Measurements from ENCODE around the gene KCNJ15. TPM values are rescaled to one million over a fixed set of nuclear protein-coding genes. Genes with fewer than 3 reads are reported as not detected.

KCNJ15 gene
- polyA plus RNA-seq, 1 donor from 2014 or later: not detected

DNA sequence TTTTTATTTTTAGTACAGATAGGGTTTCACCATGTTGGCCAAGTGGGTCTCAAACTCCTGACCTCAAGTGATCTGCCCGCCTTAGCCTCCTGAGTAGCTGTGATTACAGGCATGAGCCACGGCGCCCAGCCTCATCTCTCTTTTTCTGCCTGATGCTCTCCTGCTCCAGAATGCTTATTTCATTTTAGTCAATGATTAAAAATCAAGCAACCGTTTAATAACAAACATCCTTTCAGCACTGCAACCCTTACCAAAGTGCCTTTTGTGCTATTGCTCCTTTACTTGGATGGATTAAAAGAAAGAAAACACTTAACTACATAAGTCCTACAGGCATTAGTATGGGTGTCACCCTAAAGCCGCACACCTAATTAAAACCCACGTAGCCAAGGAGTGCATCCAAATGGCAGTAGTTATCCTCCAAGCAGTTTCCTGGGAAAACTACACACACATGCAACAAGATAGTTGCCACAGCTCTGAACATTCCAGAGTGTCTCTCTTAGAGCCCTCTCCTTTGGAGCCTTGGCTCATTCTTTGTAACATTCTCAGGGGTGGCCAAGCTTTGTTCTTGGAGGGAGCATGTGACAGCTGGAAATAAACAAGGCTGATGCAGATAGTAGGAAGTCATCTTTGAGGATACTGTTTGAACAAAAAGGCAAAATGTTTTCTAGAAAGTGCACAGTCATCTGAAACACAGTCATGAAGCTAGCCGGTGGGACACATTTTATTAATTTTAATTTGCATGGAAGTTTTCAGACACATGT lies 51.2 kb downstream of the KCNJ15 start:
- H3K27ac ChIP-seq (ENCODE audit: low read length): no peak overlapping the region

More for the DNA sequence above, 51.2 kb downstream of the KCNJ15 start:
- Histone ChIP-seq H3K9ac (ENCODE audit: low read length) (no peak overlapping the region), H3K4me3 (ENCODE audit: low read length) (no peak overlapping the region), H2AFZ (ENCODE audit: low read depth, low read length) (no peak overlapping the region), H4K20me1 (ENCODE audit: insufficient read depth) (no peaks in the 10 kb centered on the region), H3K36me3 (ENCODE audit: insufficient read depth, low read length) (no peaks in the 10 kb centered on the region), H3K9me2 (ENCODE audit: insufficient read depth, low read length) (no peaks in the 10 kb centered on the region), H3F3A (ENCODE audit: insufficient read depth, low read length, poor library complexity, severe bottlenecking) (no peaks in the 10 kb centered on the region), H3K27me3 (ENCODE audit: insufficient read depth, low read depth, low read length) (no peaks in the 10 kb centered on the region), H3K79me2 (replicated peaks; ENCODE audit: insufficient read depth, low read length) (no peaks in the 10 kb centered on the region), H3K4me2 (ENCODE audit: low read length) (no peak overlapping the region), H3K9me3 (ENCODE audit: low read length) (no peaks in the 10 kb centered on the region)
- TF ChIP-seq RAD21 (conservative IDR thresholded peaks at IDR 0.05) (no peak), EZH2 (IDR thresholded peaks at IDR 0.05; ENCODE audit: borderline replicate concordance, insufficient read depth, low read length, poor library complexity, severe bottlenecking) (no peak), POLR2AphosphoS5 (IDR thresholded peaks at IDR 0.05) (no peak), EP300 (conservative IDR thresholded peaks at IDR 0.05; ENCODE audit: poor library complexity, severe bottlenecking) (no peak), REST (IDR thresholded peaks at IDR 0.05; ENCODE audit: borderline replicate concordance) (no peak), MXI1 (conservative IDR thresholded peaks at IDR 0.05; ENCODE audit: poor library complexity, severe bottlenecking) (no peak), TAF1 (IDR thresholded peaks at IDR 0.05; ENCODE audit: low read depth) (no peak), SMC3 (conservative IDR thresholded peaks at IDR 0.05; ENCODE audit: poor library complexity) (no peak), CTCF (IDR thresholded peaks at IDR 0.05; ENCODE audit: poor library complexity, severe bottlenecking) (no peak)
